ENCODE data around the gene LARGE1.

DNA sequence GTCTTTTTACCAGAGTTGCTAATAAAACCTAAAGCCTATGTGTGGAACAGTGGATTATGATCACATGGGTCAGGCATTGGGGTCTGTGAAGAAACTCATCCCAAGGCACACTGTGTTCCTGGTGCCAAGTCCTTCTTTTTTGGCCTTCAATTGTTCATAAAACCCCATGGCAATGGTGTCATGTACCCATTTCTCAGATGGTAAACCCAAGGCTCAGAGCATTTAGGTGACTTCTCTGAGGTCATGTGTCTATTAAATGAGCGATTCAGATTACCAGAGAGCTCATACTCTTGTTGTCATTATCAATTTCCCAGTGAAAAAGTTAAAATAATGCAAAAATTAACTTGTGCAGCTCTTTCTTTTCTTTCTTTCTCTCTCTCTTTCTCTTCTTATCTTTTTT lies 589.3 kb downstream of the LARGE1 start:
- TF ChIP-seq POLR2A (IDR thresholded peaks at IDR 0.05) (no peak), POLR2AphosphoS5 (IDR thresholded peaks at IDR 0.05; ENCODE audit: insufficient read depth in 1 of 2, low read depth in 1 of 2) (no peak)
